ENCODE data around the gene TRIM2. TPM values are rescaled to one million over a fixed set of nuclear protein-coding genes. Genes with fewer than 3 reads are reported as not detected.

TRIM2 gene
- polyA plus RNA-seq, 1 donor (not counting 4 experiments of a cell fraction or from before 2014, with no cell fraction given) = 10.6 TPM

GRCh38 chr4:153365003-153365402, 160.8 kb downstream of the TRIM2 start:
- no peaks in the 10 kb centered on the region for H3K4me1 ChIP-seq (ENCODE audit: control insufficient read depth, extremely low read depth, insufficient read depth, low read length)
- no peak overlapping the region for H3K4me2 ChIP-seq (ENCODE audit: control insufficient read depth, extremely low read depth, insufficient read depth, low read depth, low read length)
- no peak overlapping the region for H3K9ac ChIP-seq (ENCODE audit: control insufficient read depth, extremely low read depth, insufficient read depth, low read length)
- no peaks in the 10 kb centered on the region for H3K79me2 ChIP-seq (ENCODE audit: control insufficient read depth, insufficient read depth, low read length)
- no peaks in the 10 kb centered on the region for H3K27me3 ChIP-seq (ENCODE audit: control insufficient read depth, extremely low read depth, insufficient read depth, low read length)
- DNase-seq (ENCODE audit: low read depth, low spot score) = no peak
- no peaks in the 10 kb centered on the region for H3K9me1 ChIP-seq (ENCODE audit: control insufficient read depth, extremely low read depth, insufficient read depth, low read length)
- no peak overlapping the region for H3K27ac ChIP-seq (ENCODE audit: control insufficient read depth, insufficient read depth, low read length)
- FAIRE-seq = no peak
- peaks cover 0 to 4% of the 10 kb centered on the region in 2 experiments for H3K36me3 ChIP-seq (ENCODE audit: control insufficient read depth in 2 of 2, extremely low read depth in 1 of 2, insufficient read depth in 2 of 2, low read length in 2 of 2)
- H3K4me3 ChIP-seq (ENCODE audit: control insufficient read depth in 2 of 3, extremely low read depth in 1 of 3, insufficient read depth in 2 of 3, low read depth in 1 of 3, low read length in 3 of 3) = no peak overlapping the region
- no peaks in the 10 kb centered on the region for H3K9me3 ChIP-seq (ENCODE audit: control insufficient read depth, low read depth, low read length)
- H2AFZ ChIP-seq (ENCODE audit: control insufficient read depth, low read length) = no peak overlapping the region
- TF ChIP-seq CTCF (optimal IDR thresholded peaks at IDR 0.05 in 1 of 3, IDR thresholded peaks at IDR 0.05 in 1 of 3, conservative IDR thresholded peaks at IDR 0.05 in 1 of 3; ENCODE audit: extremely low read depth in 1 of 3, insufficient read depth in 2 of 3, low read length in 3 of 3) = no peak
- TF ChIP-seq EZH2 (IDR thresholded peaks at IDR 0.05; ENCODE audit: low read length) = no peak
- no peaks in the 10 kb centered on the region for H4K20me1 ChIP-seq (ENCODE audit: control insufficient read depth, extremely low read depth, insufficient read depth, low read length)
- dilution Hi-C loops (cut with MboI; ENCODE audit: extremely low pct_ligation_motif_present, low sequenced_read_pairs) = no loop called here

- no peak overlapping the region for H3K9ac ChIP-seq (ENCODE audit: control insufficient read depth, extremely low read depth, insufficient read depth, low read length)
- no peaks in the 10 kb centered on the region for H3K79me2 ChIP-seq (ENCODE audit: control insufficient read depth, insufficient read depth, low read length)
- no peaks in the 10 kb centered on the region for H3K4me1 ChIP-seq (ENCODE audit: control insufficient read depth, extremely low read depth, insufficient read depth, low read length)
- H3K27ac ChIP-seq (ENCODE audit: control insufficient read depth, insufficient read depth, low read length) = no peak overlapping the region
- no peak for DNase-seq (ENCODE audit: low read depth, low spot score)
- H3K9me1 ChIP-seq (ENCODE audit: control insufficient read depth, extremely low read depth, insufficient read depth, low read length) = no peaks in the 10 kb centered on the region
- H3K4me3 ChIP-seq (ENCODE audit: control insufficient read depth in 2 of 3, extremely low read depth in 1 of 3, insufficient read depth in 2 of 3, low read depth in 1 of 3, low read length in 3 of 3) = no peak overlapping the region
- no peaks in the 10 kb centered on the region for H3K9me3 ChIP-seq (ENCODE audit: control insufficient read depth, low read depth, low read length)
- dilution Hi-C loops (cut with MboI; ENCODE audit: extremely low pct_ligation_motif_present, low sequenced_read_pairs) = no loop called here
- no peak for FAIRE-seq
- no peak overlapping the region for H2AFZ ChIP-seq (ENCODE audit: control insufficient read depth, low read length)
- H4K20me1 ChIP-seq (ENCODE audit: control insufficient read depth, extremely low read depth, insufficient read depth, low read length) = no peaks in the 10 kb centered on the region
- peaks cover 0 to 4% of the 10 kb centered on the region in 2 experiments for H3K36me3 ChIP-seq (ENCODE audit: control insufficient read depth in 2 of 2, extremely low read depth in 1 of 2, insufficient read depth in 2 of 2, low read length in 2 of 2)
- H3K27me3 ChIP-seq (ENCODE audit: control insufficient read depth, extremely low read depth, insufficient read depth, low read length) = no peaks in the 10 kb centered on the region
- no peak overlapping the region for H3K4me2 ChIP-seq (ENCODE audit: control insufficient read depth, extremely low read depth, insufficient read depth, low read depth, low read length)
- TF ChIP-seq EZH2 (IDR thresholded peaks at IDR 0.05; ENCODE audit: low read length) (no peak), CTCF (optimal IDR thresholded peaks at IDR 0.05 in 1 of 3, IDR thresholded peaks at IDR 0.05 in 1 of 3, conservative IDR thresholded peaks at IDR 0.05 in 1 of 3; ENCODE audit: extremely low read depth in 1 of 3, insufficient read depth in 2 of 3, low read length in 3 of 3) (no peak)
Observed at GRCh38 chr4:153366486-153366885, 162.2 kb downstream of the TRIM2 start.
